Fibroblast of skin of scalp (primary cell): ENCODE measurements around the gene BTG2.

Experiments
- DNase-seq: peaks from one replicate; pipeline ENCODE4 v3.0.0-alpha.2; 2013

Gene BTG2

GRCh38 chr1:203318229-203318517 is 12.9 kb downstream of the BTG2 start:
- DNase-seq = no peak

- no peak for DNase-seq
These were observed 15.4 kb downstream of the BTG2 start for GRCh38 chr1:203320591-203321272.

GRCh38 chr1:203321273-203322052 is 16.1 kb downstream of the BTG2 start:
- no peak for DNase-seq

GRCh38 chr1:203322500-203323179 is 17.3 kb downstream of the BTG2 start:
- no peak for DNase-seq

GRCh38 chr1:203323587-203323986 is 18.3 kb downstream of the BTG2 start:
- no peak for DNase-seq

- DNase-seq = no peak
These were observed 19.0 kb downstream of the BTG2 start for GRCh38 chr1:203324105-203325025.

- no peak for DNase-seq
These were observed 19.7 kb downstream of the BTG2 start for GRCh38 chr1:203325026-203325417.

GRCh38 chr1:203325418-203326091 is 20.2 kb downstream of the BTG2 start:
- no peak for DNase-seq

GRCh38 chr1:203326830-203327683 is 21.7 kb downstream of the BTG2 start:
- peak; percentile 78 for DNase-seq

- DNase-seq = peak; percentile 60
These were observed 22.6 kb downstream of the BTG2 start for GRCh38 chr1:203327684-203328457.

GRCh38 chr1:203328714-203329122 is 23.4 kb downstream of the BTG2 start:
- no peak for DNase-seq

- no peak for DNase-seq
These were observed 25.9 kb downstream of the BTG2 start for GRCh38 chr1:203331224-203331623.

GRCh38 chr1:203335503-203335902 is 30.2 kb downstream of the BTG2 start:
- no peak for DNase-seq

GRCh38 chr1:203336097-203336496 is 30.8 kb downstream of the BTG2 start:
- DNase-seq = no peak

GRCh38 chr1:203338335-203339036 is 33.2 kb downstream of the BTG2 start:
- DNase-seq = peak; percentile 64

GRCh38 chr1:203340112-203340790 is 34.9 kb downstream of the BTG2 start:
- peak; percentile 83 for DNase-seq

GRCh38 chr1:203342192-203342940 is 37.0 kb downstream of the BTG2 start:
- peak; percentile 33 for DNase-seq
